ENCODE data around the gene MRPL28. TPM values are rescaled to one million over a fixed set of nuclear protein-coding genes. Genes with fewer than 3 reads are reported as not detected.
"Not testable (repeated sequence)": the region's sequence is repeated elsewhere in the genome, so short reads cannot be mapped to it uniquely, and the experiment has no call there.

Gene MRPL28
- total RNA-seq, 1 experiment from 2014 or later: 252 TPM

DNA sequence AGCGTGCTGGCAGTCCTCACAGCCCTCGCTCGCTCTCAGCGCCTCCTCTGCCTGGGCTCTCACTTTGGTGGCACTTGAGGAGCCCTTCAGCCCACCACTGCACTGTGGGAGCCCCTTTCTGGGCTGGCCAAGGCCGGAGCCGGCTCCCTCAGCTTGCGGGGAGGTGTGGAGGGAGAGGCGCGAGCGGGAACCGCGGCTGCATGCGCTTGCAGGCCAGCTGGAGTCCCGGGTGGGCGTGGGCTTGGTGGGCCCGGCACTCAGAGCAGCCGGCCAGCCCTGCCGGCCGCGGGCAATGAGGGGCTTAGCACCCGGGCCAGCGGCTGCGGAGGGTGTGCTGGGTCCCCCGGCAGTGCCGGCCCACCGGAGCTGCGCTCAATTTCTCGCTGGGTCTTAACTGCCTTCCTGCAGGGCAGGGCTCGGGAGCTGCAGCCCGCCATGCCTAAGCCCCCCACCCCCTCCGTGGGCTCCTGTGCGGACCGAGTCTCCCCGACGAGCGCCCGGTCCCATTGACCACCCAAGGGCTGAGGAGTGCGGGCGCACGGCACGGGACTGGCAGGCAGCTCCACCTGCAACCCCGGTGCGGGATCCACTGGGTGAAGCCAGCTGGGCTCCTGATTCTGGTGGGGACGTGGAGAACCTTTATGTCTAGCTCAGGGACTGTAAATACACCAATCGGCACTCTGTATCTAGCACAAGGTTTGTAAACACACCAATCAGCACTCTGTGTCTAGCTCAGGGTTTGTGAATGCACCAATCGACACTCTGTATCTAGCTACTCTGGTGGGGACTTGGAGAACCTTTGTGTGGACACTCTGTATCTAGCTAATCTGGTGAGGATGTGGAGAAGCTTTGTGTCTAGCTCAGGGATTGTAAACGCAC lies 29.0 kb downstream of the MRPL28 start:
- DNase-seq (ENCODE audit: low spot score): not testable (repeated sequence)

DNA sequence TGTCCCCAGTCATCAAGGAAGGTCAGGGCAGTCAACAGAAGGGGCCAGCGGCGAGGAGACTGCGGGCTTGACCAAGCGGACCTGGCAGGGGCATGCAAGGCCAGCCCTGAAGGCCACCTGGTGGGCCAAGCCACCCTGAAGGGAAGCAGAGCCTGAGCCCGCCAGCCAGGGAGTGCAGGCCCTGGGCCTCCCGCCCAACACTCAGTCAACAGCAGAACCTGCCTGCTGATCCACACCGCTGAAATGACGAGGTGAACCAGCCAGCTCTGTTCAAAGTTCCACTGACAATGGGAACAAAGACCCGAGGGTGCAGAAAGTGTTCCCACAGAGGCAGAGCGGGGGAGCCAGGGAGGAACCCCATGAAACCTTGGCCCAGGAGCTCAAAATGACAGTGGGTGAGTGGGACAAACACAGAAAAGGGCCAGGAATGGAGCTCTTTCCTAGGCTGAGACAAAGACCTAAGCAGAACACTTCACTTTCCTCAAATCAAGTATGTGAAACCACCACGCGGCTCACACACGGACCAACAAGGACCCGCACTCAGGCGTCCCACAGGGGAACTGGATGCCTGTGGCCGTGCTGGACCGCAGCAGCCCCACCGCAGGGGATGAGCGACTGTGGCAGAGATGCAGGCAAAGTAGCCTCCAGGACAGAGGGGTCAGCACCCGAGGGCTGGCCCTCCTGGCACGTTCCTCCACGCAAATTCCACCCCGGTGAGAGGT lies 29.8 kb downstream of the MRPL28 start:
- DNase-seq (ENCODE audit: low spot score): no peak

DNA sequence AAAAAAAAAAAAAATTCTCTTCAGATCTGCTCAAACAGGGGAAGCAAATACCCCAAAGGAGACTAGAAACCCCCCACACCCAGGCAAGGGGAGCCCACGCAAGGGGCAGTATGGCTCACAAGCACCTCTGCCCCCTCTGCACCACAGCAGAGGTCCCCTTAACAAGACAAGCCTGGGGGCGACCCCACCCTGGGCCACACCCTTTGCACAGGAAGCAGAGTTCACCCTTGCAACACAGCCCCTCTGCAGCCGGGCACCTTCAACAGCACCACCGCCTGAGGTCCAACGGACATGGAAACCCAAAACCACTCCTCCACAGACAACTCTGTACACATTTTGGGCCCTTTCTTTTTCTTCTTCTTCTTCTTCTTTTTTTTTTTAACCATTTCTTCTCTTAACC lies 30.7 kb downstream of the MRPL28 start:
- no peak for DNase-seq (ENCODE audit: low spot score)

DNA sequence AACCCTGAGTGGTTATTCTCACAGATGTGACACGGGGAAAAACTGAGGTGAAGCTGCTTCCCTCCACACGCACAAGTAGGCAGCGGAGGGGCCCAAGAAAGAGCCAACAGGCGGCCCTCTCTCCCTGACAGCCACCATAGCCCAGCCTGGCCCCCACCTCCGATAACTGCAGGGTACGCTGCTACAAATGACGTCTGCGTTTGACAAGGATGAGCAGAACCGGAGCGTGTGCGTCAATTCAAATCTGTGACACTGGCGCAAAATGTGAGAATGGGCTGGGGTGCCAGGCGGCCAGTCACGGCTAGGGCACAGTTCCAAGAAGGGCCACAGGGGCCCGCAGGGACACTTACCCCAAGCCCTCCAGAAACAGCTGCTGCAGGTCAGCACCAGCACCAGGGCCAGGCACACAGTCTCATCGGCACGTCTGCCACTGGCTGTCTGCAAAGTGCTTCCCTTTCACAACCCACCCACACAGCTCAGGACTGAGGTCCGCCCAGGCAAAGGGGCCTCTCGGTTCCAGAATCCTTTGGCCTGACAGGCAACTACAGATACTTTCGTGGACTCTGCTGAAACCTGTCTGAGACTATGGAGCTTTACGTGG lies 32.3 kb downstream of the MRPL28 start:
- DNase-seq (ENCODE audit: low spot score): no peak

DNA sequence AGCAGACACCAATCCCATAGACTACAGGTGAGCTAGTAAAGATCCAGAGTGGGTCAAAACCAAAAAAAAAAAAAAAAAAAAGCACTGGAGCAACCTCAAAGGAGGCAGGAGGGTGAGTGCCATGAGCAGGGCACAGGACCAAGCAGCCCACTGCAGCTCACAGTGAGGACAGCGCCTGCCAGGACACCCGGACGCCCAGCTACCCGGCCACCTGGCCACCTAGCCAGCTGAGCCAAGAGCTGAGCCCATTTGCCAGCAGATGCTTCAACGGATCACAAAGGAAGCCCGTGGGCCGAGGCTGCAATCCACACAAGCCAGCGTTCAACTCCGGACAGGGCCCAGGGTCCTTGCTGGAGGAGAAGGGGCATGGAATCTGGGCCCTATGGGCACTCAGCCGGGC lies 32.9 kb downstream of the MRPL28 start:
- no peak for DNase-seq (ENCODE audit: low spot score)

DNA sequence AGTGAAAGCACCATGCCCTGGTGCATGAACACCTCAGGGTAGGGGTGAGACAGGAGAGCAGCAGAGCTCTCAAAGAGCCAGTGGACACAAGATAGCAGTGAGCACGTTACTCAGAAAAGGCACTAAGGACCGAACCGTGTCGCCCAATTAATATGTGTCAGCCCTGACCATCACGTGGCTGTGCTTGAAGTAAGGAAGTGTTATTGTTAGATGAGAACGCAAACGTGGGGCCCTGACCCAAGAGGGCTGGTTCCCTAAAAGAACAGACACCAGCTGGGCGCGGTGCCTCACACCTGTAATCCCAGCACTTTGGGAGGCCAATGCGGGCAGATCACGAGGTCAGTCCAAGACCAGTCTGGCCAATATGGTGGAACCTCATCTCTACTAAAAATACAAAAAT lies 34.1 kb downstream of the MRPL28 start:
- no peak for DNase-seq (ENCODE audit: low spot score)

DNA sequence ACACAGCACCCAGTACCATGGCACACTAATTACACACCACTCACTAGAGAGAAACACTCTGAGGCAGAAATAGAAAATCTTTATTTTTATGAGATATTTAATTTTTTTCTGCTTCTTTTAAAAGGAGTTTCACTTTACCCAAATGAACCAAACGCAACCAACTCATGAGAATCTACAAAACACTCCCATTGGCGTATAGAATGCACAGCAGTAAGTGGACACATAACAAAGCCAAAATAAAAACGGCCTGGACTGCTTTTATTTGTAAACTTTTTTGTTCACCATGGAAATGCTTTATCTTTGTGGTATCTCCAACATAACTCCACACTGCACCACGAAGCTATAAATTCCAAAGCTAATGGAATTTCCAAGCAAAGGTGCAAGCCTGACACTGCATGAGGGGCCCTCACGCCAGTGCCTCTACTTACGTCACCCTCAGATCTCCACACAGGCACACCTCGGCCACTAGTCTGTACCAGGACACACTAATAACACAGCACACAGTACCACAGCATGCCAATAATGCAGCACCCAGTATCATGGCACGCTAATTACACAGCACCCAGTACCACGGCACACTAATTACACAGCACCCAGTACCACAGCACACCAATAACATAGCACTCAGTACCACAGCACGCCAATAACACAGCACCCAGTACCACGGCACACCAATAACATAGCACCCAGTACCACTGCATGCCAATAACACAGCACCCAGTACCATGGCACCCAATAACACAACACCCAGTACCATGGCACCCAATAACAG lies 35.3 kb downstream of the MRPL28 start:
- DNase-seq (ENCODE audit: low spot score): not testable (repeated sequence)

DNA sequence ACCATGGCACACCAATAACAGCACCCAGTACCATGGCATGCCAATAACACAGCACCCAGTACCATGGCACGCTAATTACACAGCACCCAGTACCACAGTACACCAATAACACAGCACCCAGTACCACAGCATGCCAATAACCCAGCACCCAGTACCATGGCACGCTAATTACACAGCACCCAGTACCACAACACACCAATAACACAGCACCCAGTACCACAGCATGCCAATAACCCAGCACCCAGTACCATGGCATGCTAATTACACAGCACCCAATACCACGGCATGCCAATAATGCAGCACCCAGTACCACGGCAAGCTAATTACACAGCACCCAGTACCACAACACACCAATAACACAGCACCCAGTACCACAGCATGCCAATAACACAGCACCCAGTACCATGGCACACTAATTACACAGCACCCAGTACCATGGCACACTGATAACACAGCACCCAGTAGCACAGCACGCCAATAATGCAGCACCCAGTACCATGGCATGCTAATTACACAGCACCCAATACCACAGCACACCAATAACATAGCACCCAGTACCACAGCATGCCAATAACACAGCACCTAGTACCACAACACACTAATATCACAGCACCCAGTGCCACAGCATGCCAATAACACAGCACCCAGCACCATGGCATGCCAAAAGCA lies 36.0 kb downstream of the MRPL28 start:
- not testable (repeated sequence) for DNase-seq (ENCODE audit: low spot score)

DNA sequence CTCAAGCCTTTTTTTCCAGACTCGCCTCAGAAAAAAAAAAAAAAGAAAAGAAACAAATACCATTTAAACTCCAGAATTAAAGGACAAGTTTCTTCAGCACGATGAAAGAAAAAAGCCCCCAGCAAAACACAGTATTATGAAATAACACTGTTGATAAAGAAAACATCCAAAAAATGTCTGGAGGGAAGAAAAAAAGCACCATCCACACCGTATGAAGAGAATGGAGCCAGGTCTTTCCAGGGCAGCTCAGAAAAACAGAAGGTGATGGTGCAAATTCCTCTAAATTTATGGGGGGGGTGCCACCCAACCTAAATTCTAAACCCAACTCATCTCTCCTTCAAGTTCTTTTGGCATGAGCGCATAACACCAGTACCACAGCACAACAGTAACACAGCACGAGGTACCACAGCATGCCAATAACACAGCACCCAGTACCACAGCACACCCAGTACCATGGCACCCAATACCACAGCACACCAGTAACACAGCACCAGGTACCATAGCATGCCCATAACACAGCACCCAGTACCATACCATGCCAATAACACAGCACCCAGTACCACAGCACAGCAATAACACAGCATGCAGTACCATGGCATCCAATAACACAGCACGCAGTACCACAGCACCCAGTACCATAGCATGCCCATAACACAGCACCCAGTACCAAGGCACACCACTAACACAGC lies 36.8 kb downstream of the MRPL28 start:
- DNase-seq (ENCODE audit: low spot score): no peak

DNA sequence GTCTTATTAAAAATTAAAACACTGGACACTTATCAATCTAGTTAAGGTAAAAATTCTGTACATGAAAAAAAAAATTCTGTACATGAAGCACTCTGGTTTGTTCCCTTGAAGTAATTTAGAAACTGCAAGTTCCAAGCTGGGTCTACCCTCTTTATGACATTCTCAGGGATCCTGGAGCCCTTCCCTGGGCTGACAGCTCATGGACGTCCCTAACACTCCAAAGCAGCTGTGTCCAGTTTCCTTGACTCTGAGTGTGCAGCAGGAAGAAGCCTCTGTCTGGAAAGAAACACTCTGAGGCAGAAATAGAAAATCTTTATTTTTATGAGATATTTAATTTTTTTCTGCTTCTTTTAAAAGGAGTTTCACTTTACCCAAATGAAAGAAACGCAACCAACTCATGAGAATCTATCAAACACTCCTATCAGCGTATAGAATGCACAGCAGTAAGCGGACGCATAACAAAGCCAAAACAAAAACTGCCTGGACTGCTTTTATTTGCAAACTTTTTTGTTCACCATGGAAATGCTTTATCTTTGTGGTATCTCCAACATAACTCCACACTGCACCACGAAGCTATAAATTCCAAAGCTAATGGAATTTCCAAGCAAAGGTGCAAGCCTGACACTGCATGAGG lies 39.0 kb downstream of the MRPL28 start:
- DNase-seq (ENCODE audit: low spot score): not testable (repeated sequence)

DNA sequence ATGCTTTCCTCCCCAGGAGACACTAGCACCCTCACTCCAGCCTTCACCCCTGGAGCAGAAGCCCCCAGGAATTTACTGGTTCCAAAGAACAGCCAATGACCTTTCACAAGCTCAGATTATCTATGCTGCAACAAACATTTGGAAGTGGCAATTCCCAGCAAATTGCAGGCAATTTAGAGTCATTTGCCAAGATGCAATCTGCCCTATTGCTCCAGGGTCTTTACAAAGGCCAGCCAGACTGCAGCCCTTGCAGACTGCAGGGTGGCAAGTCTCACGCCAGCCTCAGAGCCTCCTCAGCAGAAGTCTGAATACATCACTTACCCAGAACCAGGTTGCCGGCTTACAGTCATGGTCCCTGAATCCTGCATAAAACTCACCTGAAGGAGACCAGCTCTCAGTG lies 39.6 kb downstream of the MRPL28 start:
- no peak for DNase-seq (ENCODE audit: low spot score)

DNA sequence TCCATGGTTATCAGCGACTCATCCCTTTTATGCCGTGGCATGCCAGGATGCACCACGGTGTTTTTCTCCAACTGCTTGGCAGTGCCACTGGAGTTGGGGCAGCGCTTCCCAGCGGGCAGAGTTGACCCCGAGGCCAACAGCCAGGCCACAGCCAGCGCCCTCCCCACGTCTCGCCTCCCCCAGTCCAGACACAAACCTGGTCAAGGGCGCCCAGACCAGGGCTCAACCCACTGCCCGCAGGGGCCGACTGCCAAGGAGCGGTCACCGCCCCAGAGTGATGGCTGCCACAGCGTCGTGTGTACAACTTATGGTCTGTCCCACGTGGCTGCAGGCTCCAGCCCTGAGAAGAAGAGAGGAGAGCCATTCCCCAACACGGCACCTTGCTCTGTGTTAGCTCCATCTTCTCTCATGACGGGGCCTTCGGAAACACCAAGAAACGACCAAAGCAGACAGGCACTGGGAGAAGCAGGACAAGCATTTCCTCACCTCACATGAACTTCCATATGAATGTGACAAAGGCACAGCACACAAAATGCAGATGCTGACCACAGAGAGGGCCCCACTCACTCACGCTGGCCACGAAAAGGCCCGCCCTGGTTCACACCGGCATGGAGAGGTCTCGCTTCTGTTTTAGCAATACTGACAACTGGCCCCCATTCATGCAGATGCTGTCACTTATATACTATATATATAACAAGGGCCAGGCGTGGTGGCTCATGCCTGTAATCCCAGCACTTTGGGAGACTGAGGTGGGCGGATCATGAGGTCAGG lies 44.8 kb downstream of the MRPL28 start:
- DNase-seq (ENCODE audit: low spot score): no peak

DNA sequence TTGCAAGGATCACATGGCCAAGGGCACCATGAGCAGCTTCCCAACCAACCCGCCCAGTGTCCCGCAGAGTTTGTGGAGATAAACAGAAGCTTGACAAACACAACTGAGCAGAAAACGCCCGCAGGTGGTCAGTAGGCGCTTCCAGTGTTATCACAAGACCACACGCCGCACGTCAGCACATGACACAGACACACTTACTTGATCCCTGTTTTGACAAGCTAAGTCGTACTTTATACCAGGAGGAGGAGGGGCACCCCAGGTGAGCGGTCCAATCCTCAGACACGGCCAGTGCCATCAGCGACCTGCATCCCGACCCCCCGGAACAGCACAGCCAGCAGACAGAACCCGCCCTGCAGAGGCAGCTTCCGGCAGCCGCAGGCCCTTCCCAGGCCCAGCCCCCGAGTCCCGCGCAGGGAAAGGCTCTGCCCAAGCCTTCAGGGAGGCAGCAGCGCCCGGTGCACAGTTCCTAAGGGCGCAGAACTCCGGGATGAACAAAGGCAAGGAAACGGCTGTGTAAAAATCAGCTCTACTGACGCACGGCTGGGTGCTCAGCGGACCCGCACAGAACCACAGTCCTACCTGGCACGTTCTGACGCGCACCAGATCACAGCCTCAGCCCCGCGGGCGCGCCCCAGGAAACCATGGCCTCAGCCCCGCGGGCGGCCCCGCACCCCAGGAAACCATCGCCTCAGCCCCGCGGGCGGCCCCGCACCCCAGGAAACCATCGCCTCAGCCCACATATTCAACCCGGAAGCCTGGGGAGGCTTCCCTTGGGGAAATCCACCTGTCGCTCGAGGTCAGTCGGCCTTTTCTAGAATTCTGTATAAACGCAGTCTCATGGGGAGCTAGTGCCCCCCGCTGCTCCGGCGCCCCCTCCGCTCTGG lies 45.6 kb downstream of the MRPL28 start:
- DNase-seq (ENCODE audit: low spot score): no peak

DNA sequence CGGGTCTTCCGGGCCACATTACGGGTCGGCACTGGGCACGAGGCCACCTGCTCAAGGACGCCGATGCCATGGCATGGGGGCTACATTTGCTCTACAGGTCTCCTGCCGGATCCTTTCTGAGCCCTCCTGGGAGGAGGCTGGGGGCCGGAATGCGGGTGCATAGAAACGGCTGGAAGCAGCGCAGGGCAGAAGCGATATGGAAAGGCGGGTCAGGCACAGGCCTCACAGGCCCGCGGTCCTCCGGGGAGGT lies 46.2 kb downstream of the MRPL28 start:
- no peak for DNase-seq (ENCODE audit: low spot score)

DNA sequence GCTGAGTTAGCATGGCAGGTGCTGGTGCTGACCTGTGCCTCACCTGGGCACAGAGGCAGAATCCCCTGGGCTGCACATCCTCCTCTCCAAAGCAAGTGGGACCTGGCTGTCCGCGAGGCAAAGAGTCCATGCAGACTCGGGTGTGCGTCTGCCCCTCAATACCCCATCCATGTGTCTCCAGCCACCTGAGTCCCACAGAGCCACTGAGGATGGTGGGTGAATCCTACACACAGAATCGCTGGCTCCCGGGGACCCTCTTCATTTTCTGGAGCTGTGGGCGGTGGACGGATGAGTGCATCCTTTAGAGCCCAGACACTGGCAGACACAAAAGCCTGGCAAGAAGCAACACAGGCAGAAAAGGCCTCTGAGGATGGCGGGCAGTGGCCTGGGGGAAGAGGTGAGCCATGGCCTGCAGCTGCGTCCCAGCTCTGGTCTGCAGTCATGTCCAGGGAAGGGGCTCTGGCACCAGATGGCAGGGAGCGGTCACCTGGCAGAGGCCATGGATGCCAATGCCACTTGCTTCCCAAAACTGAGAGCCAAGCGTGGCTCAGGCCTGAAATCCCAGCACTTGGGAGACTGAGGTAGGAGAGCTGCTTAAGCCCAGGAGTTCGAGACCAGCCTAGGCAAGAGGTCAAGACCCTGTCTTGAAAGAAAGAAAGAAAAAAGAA lies 47.7 kb downstream of the MRPL28 start:
- DNase-seq (ENCODE audit: low spot score): no peak

DNA sequence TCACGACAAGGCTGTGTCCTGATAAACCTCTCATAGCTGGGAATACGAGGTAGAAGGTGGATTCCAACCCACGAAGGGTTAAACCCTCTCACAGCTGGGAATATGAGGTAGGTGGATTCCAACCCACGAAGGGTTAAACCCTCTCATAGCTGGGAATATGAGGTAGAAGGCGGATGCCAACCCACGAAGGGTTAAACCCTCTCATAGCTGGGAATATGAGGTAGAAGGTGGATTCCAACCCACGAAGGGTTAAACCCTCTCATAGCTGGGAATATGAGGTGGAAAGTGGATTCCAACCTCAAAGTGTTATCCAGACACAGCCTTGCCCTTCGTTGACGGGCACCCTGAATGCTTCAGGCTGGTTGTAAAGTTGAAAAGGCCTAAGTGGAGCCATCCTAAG lies 48.8 kb downstream of the MRPL28 start:
- no peak for DNase-seq (ENCODE audit: low spot score)

DNA sequence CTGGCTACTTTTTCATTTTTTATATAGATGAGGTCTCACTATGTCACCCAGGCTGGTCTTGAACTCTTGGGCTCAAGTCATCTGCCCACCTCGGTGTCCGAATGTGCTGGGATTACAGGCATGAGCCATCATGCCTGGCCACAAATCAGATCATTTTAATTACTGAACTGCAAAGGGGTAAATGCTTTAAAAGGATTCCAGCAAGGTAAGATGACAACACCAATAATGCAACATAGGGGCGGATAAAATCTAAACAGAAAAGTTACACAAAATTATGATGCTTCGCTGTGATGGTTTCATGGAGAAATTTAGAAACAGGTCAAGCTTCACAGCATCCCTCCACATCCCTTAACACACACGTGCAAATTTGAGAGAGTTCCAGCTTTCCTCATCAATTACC lies 50.1 kb downstream of the MRPL28 start:
- no peak for DNase-seq (ENCODE audit: low spot score)

DNA sequence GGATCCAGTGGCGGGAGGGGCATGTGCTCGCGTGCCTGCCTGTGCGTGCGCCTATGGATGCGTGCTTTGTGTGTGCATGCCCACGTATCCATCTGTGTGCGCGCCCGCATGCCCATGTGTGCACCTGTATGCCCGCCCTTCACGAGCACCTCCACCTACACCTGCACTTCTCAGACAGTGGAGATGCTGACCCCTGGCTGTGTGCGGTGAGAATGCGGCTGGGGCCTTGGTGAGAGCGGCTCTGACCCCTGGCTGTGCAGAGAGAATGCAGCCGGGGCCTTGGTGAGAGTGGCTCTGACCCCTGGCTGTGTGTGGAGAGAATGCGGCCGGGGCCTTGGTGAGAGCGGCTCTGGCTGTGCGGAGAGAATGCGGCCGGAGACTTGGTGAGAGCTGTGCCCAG lies 51.7 kb downstream of the MRPL28 start:
- no peak for DNase-seq (ENCODE audit: low spot score)
